ENCODE measurements around the gene FAM167B. TPM values are rescaled to one million over a fixed set of nuclear protein-coding genes. Genes with fewer than 3 reads are reported as not detected.
"Not testable (repeated sequence)": the region's sequence is repeated elsewhere in the genome, so short reads cannot be mapped to it uniquely, and the experiment has no call there.

The FAM167B gene
- total and polyA plus RNA-seq, 4 donors = 0.47 to 9.2 (median 3.8) TPM

GRCh38 chr1:32291708-32292538, 44.9 kb downstream of the FAM167B start, which contains the start of gene HDAC1:
Gene HDAC1, plus strand, starts transcription at chr1:32292083. Its CDS starts 87 bp downstream, at chr1:32292170.
- H3K9me3 ChIP-seq (ENCODE audit: control insufficient read depth in 4 of 4, low read length in 3 of 4) = no peaks in the 10 kb centered on the region
- H3K9ac ChIP-seq (ENCODE audit: low read depth in 1 of 2, low read length in 2 of 2) = peak within 1 kb of the TSS; percentile 22 to 70
- H3K4me1 ChIP-seq (ENCODE audit: control insufficient read depth in 4 of 4, insufficient read depth in 4 of 4, low read length in 3 of 4) = peaks cover 3 to 14% (median 12%) of the 10 kb centered on the region in 4 donors
- no peaks in the 10 kb centered on the region for H3K27me3 ChIP-seq (ENCODE audit: control insufficient read depth in 4 of 4, insufficient read depth in 4 of 4, low read length in 3 of 4)
- WGBS = under 1% methylated on average over 67 of the region's 67 CpGs
- H3K27ac ChIP-seq (ENCODE audit: low read depth in 1 of 2, low read length in 2 of 2) = peak within 1 kb of the TSS; percentile 75 to 92
- peak in 1 of 2 donors; percentile 24 for TF ChIP-seq JUND (IDR thresholded peaks at IDR 0.05)
- TF ChIP-seq GABPA (IDR thresholded peaks at IDR 0.05 in 1 of 2, conservative IDR thresholded peaks at IDR 0.05 in 1 of 2) = peak in 1 of 2 donors; percentile 47
- peak; percentile 25 to 38 for TF ChIP-seq HNF4A (conservative IDR thresholded peaks at IDR 0.05)
- TF ChIP-seq RXRA (IDR thresholded peaks at IDR 0.05) = peak; percentile 24 to 27
- TF ChIP-seq MAX (IDR thresholded peaks at IDR 0.05) = peak; percentile 58
- TF ChIP-seq SP1 (IDR thresholded peaks at IDR 0.05) = peak; percentile 65
- peak; percentile 84 for TF ChIP-seq YY1 (IDR thresholded peaks at IDR 0.05)
- peak; percentile 67 for TF ChIP-seq NR2F2 (IDR thresholded peaks at IDR 0.05)
- peak; percentile 3 to 5 for TF ChIP-seq RAD21 (IDR thresholded peaks at IDR 0.05)
- no peak for TF ChIP-seq HNF4G (IDR thresholded peaks at IDR 0.05)
- no peak for TF ChIP-seq FOXA1 (IDR thresholded peaks at IDR 0.05)
- H3K36me3 ChIP-seq (ENCODE audit: control insufficient read depth in 4 of 4, insufficient read depth in 3 of 4, low read depth in 1 of 4, low read length in 3 of 4) = no peaks in the 10 kb centered on the region
- peak within 1 kb of the TSS; percentile 83 to 99 (median 98) for H3K4me3 ChIP-seq (ENCODE audit: low read depth in 1 of 3, low read length in 3 of 3)
- peak; percentile 98 for DNase-seq (ENCODE audit: low spot score)

- not testable (repeated sequence) for H3K4me3 ChIP-seq (ENCODE audit: low read depth in 1 of 3, low read length in 3 of 3); H3K27ac ChIP-seq (ENCODE audit: low read depth in 1 of 2, low read length in 2 of 2); DNase-seq (ENCODE audit: low spot score); H3K36me3 ChIP-seq (ENCODE audit: control insufficient read depth in 4 of 4, insufficient read depth in 3 of 4, low read depth in 1 of 4, low read length in 3 of 4); H3K27me3 ChIP-seq (ENCODE audit: control insufficient read depth in 4 of 4, insufficient read depth in 4 of 4, low read length in 3 of 4); H3K4me1 ChIP-seq (ENCODE audit: control insufficient read depth in 4 of 4, insufficient read depth in 4 of 4, low read length in 3 of 4); H3K9me3 ChIP-seq (ENCODE audit: control insufficient read depth in 4 of 4, low read length in 3 of 4); H3K9ac ChIP-seq (ENCODE audit: low read depth in 1 of 2, low read length in 2 of 2)
- WGBS = 98% methylated on average over 16 of the region's 16 CpGs
Measured at GRCh38 chr1:32298211-32298610, 51.2 kb downstream of the FAM167B start.

Small RNAs within 50 kb of the gene (small RNA-seq; reads per million reads assigned to genes)
- gene RF00017 (not detected), gene RF00019 (not detected)

Other genes starting within 250 kb of the FAM167B start
- 10 to 100 TPM; 21.7 to 37.6 TPM for gene KHDRBS1, start 233.4 kb upstream of the FAM167B start, total RNA-seq
- 10 to 100 TPM; 14.6 to 27.3 TPM for gene KHDRBS1, start 233.4 kb upstream of the FAM167B start, polyA plus RNA-seq
- 1 to 10 TPM; 3.0 to 4.3 TPM for gene TMEM39B, start 174.3 kb upstream of the FAM167B start, total RNA-seq
- 1 to 10 TPM; 7.6 to 8.1 TPM for gene TMEM39B, start 174.3 kb upstream of the FAM167B start, polyA plus RNA-seq
- 10 to 100 TPM; 22.8 to 23.2 TPM for gene KPNA6, start 139.2 kb upstream of the FAM167B start, total RNA-seq
- gene KPNA6, start 139.2 kb upstream of the FAM167B start, polyA plus RNA-seq = 10 to 100 TPM in 1 of 2 donors, 1 to 10 TPM in 1; 9.3 to 10.6 TPM
- gene TXLNA, start 67.5 kb upstream of the FAM167B start, total RNA-seq = 10 to 100 TPM; 31.7 to 46.7 TPM
- 10 to 100 TPM; 17.9 to 26.1 TPM for gene TXLNA, start 67.5 kb upstream of the FAM167B start, polyA plus RNA-seq
- 10 to 100 TPM in 1 of 2 donors, under 1 TPM in 1; 0.75 to 20.6 TPM for gene CCDC28B, start 46.6 kb upstream of the FAM167B start, total RNA-seq
- 1 to 10 TPM in 1 of 2 donors, under 1 TPM in 1; 0.91 to 1.2 TPM for gene CCDC28B, start 46.6 kb upstream of the FAM167B start, polyA plus RNA-seq
- 1 to 10 TPM in 1 of 2 donors, under 1 TPM in 1; 0.42 to 2.3 TPM for gene IQCC, start 41.6 kb upstream of the FAM167B start, total RNA-seq
- under 1 TPM; 0.48 to 0.74 TPM for gene IQCC, start 41.6 kb upstream of the FAM167B start, polyA plus RNA-seq
- not detected for gene DCDC2B, start 38.1 kb upstream of the FAM167B start, total RNA-seq
- under 1 TPM in 1 of 2 donors, not detected in 1; 0.08 TPM for gene DCDC2B, start 38.1 kb upstream of the FAM167B start, polyA plus RNA-seq
- 1 to 10 TPM; 5.9 to 6.8 TPM for gene TMEM234, start 24.9 kb upstream of the FAM167B start, total RNA-seq
- gene TMEM234, start 24.9 kb upstream of the FAM167B start, polyA plus RNA-seq = 1 to 10 TPM; 5.4 to 6.3 TPM
- gene EIF3I, start 24.8 kb upstream of the FAM167B start, total RNA-seq = 100 to 1,000 TPM in 1 of 2 donors, 10 to 100 TPM in 1; 93.0 to 114 TPM
- 100 to 1,000 TPM in 1 of 2 donors, 10 to 100 TPM in 1; 75.0 to 106 TPM for gene EIF3I, start 24.8 kb upstream of the FAM167B start, polyA plus RNA-seq
- gene LCK, start 4.0 kb downstream of the FAM167B start, total RNA-seq = 1 to 10 TPM in 1 of 2 donors, under 1 TPM in 1; 0.93 to 3.8 TPM
- gene LCK, start 4.0 kb downstream of the FAM167B start, polyA plus RNA-seq = 1 to 10 TPM; 1.2 to 1.3 TPM
- gene HDAC1, start 44.9 kb downstream of the FAM167B start, total RNA-seq = 10 to 100 TPM; 57.3 to 58.1 TPM
- gene HDAC1, start 44.9 kb downstream of the FAM167B start, polyA plus RNA-seq = 10 to 100 TPM; 32.1 to 33.1 TPM
- gene MARCKSL1, start 89.0 kb downstream of the FAM167B start, total RNA-seq = 10 to 100 TPM; 13.0 to 20.3 TPM
- 10 to 100 TPM; 16.6 to 29.5 TPM for gene MARCKSL1, start 89.0 kb downstream of the FAM167B start, polyA plus RNA-seq
- gene FAM229A, start 115.3 kb downstream of the FAM167B start, total RNA-seq = 1 to 10 TPM; 2.4 to 3.3 TPM
- gene FAM229A, start 115.3 kb downstream of the FAM167B start, polyA plus RNA-seq = 1 to 10 TPM; 1.6 to 1.8 TPM
- under 1 TPM in 1 of 2 donors, not detected in 1; 0.50 TPM for gene TSSK3, start 115.3 kb downstream of the FAM167B start, total RNA-seq
- under 1 TPM in 1 of 2 donors, not detected in 1; 0.14 TPM for gene TSSK3, start 115.3 kb downstream of the FAM167B start, polyA plus RNA-seq
- 10 to 100 TPM; 62.5 to 65.9 TPM for gene BSDC1, start 147.2 kb downstream of the FAM167B start, total RNA-seq
- 10 to 100 TPM; 40.0 to 41.4 TPM for gene BSDC1, start 147.2 kb downstream of the FAM167B start, polyA plus RNA-seq
- under 1 TPM in 1 of 2 donors, not detected in 1; 0.05 TPM for gene ZBTB8B, start 217.8 kb downstream of the FAM167B start, total RNA-seq
- under 1 TPM in 1 of 2 donors, not detected in 1; 0.01 TPM for gene ZBTB8B, start 217.8 kb downstream of the FAM167B start, polyA plus RNA-seq